ENCODE measurements around the gene DIAPH2.
"Not testable (repeated sequence)": the region's sequence is repeated elsewhere in the genome, so short reads cannot be mapped to it uniquely, and the experiment has no call there.

Gene DIAPH2

GRCh38 chrX:96834137-96834536 lies 149.5 kb downstream of the DIAPH2 start:
- DNase-seq = no peak

- DNase-seq = no peak
Measured at GRCh38 chrX:96835660-96836289, 151.1 kb downstream of the DIAPH2 start.

DNA sequence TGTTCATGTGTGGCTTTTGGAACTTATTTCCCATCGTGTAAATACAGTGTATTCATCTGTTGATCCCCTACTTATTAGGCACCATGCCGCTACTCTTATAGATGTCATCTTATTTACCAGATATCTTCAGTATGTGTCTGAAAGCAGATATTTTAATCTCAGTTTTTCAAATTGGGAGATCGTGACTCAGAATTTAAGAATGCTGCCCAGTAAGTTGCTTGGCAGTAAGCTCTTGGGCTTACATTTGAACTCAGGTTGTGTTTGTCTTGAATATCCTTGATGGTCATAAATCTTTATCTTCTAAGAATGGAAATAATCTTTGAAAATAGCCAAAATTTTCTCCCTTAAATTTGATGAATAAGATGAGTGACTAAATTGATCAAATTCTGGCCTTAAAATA lies 153.2 kb downstream of the DIAPH2 start:
- no peak for DNase-seq

- no peak for DNase-seq
Measured at GRCh38 chrX:96838537-96838936, 153.9 kb downstream of the DIAPH2 start.

- no peak for DNase-seq
Measured at GRCh38 chrX:96841325-96841724, 156.7 kb downstream of the DIAPH2 start.

DNA sequence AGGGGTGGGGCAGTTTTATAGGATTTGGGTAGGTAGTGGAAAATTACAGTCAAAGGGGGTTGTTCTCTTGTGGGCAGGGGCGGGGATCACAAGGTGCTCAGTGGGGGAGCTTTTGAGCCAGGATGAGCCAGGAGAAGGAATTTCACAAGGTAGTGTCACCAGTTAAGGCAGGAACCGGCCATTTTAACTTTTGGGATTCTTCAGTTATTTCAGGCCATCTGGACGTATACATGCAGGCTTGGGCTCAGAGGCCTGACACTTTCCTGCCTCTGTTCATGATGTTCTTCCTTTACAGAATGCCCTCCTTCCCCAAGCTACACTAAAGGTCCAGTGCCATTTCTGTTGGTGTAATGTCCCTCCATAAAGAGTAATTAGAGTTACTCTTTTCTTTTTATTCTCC lies 157.2 kb downstream of the DIAPH2 start:
- DNase-seq = not testable (repeated sequence)

DNA sequence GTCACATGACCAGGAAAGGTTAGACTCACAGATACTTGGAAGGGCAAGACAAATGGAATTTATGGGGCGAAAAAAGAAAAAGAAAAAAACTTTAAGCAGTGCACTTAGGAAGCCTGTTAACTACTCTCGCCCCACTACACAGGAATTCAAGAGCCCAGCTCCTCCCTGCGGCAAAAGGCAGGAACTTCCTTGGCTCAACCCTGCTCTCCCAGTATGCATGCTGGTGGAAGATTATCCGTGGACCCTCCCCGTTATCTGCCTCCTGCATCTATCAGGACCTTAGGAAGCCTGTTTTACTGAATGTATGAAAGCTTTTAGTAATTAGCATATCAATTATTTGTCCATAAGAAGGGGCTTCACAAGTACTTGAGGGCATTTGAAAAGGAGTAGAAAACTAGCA lies 158.9 kb downstream of the DIAPH2 start:
- DNase-seq = no peak

DNA sequence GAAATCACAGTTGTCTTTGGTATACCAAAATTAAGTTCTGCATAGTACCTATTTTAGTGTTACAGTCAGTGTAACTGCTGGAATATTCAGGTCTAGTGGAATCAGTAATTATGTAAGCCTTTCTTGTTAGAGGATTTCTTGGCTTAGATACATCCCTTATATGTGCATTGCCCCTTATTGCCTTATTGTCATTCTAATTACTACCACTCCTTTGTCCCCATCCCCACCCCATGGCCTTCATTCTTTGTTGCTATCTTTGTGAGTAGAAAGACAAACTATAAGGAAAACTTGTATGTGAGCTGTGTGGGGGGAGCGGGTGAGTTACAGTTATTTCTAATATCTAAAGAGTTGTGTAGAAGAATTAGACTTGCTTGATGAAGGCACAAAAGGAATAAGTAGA lies 162.2 kb downstream of the DIAPH2 start:
- no peak for DNase-seq

GRCh38 chrX:96859422-96859821 lies 174.8 kb downstream of the DIAPH2 start:
- DNase-seq = not testable (repeated sequence)

- no peak for DNase-seq
Measured at GRCh38 chrX:96861218-96861617, 176.6 kb downstream of the DIAPH2 start.

GRCh38 chrX:96861661-96862060 lies 177.0 kb downstream of the DIAPH2 start:
- DNase-seq = no peak

DNA sequence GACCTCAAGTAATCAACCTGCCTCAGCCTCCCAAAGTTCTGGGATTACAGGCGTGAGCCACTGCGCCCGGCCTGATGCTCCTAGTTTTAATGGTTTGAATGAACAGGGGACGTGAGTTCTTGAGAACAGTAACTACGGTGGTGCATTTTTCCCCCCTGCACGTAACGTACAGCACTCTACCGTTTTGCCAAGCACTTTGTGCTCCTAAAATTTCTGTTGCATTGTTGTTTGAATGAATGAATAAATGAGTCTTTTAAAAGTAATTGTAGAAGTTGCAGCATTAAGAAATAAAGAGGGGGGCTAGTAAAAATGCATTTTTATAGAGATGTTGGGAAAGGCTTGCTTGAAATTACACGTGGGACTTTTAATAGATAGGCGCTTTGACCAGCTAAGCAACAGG lies 199.0 kb downstream of the DIAPH2 start, which contains the start of gene RPA4:
RPA4 (plus strand) TSS at position 301 of the 400 bp plus-strand sequence. CDS start 403 bp downstream, outside the sequence.
- no peak for DNase-seq

DNA sequence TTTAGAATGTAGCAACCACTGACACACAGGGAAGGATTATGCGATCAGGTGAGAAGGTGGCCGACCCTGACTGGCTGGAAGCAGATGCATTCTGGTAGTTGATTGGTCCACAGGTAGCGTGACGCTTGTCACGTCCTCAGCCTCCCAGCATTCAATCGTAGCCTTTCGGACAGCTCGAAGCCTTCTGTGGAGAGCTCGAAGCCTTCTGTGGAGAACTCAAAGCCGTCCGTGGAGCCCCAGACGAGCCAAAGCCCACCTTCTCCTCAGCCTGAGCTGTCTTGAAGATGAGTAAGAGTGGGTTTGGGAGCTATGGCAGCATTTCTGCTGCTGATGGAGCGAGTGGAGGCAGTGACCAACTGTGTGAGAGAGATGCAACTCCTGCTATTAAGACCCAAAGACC lies 199.4 kb downstream of the DIAPH2 start:
- DNase-seq = no peak

DNA sequence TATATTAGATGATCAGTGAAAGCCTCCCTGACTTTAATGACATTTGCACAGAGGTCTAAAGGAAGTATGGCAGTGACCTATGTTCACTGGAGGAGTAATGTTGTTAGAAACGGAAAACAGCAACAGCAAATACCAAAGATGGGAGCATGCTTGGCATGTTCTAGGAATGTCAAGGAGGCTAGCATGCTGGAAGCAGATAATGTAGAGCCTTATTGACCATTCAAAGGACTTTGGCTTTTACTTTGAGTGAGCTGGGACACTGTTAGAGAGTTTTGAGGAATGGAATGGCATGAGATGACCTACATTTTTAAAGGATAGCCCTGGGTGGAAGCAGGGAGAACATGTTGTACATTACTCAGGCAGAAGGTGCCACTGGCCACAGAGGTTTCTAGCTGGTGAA lies 205.1 kb downstream of the DIAPH2 start:
- no peak for DNase-seq

GRCh38 chrX:96906741-96907140 lies 222.1 kb downstream of the DIAPH2 start:
- DNase-seq = no peak

- no peak for DNase-seq
Measured at GRCh38 chrX:96907516-96908272, 223.1 kb downstream of the DIAPH2 start.

DNA sequence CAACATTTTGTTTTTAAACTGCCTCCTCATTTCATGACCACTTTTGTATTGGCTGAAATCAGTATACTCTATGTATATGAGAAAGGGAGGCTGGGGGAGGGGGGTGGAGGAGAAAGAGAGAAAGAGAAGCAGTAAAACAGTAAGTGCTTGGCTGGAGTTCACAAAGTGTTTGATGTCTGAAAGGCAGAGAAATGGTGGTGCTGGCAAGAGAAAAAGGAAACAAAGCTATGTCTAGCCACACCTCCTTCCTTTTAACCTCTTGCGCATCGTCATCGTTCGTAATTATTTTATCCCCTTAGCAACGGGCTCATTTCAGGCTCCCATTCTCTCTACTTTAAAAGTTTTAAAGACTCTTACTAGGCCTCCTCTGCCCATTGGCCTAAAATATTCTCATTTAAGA lies 224.6 kb downstream of the DIAPH2 start:
- no peak for DNase-seq

DNA sequence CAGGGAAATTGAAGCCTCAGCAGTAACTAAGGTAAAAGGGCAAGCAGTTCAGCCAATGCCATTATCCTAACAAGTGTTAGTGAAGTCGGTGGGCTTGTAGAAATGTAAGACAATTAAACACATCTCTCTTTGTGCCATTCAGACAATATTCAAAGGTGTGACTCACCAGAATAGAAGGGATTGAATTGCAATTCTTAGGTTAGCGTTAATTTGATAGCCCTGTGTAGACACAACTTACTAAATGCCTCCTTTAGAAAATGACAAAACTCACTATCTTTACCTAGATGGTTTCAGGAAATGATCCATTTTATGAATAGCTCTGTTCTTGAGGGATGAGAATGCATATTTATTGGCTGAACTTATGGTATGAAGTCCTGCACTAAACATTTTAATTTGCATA lies 234.2 kb downstream of the DIAPH2 start:
- no peak for DNase-seq

GRCh38 chrX:96919672-96920071 lies 235.0 kb downstream of the DIAPH2 start:
- DNase-seq = no peak

DNA sequence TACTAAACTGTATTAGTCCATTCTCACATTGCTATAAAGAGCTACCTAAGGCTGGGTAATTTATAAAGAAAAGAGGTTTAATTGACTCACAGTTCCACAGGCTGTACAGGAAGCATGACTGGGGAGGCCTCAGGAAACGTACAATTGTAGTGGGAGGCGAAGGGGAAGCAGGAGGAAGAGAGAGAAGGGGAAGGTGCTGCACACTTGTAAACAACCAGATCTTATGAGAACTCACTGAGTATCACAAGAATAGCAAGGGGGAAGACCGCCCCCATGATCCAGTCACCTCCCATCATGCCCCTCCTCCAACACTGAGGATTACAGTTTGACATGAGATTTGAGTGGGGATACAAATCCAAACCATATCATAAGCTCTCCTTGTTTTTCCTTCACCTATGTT lies 239.9 kb downstream of the DIAPH2 start:
- no peak for DNase-seq

DNA sequence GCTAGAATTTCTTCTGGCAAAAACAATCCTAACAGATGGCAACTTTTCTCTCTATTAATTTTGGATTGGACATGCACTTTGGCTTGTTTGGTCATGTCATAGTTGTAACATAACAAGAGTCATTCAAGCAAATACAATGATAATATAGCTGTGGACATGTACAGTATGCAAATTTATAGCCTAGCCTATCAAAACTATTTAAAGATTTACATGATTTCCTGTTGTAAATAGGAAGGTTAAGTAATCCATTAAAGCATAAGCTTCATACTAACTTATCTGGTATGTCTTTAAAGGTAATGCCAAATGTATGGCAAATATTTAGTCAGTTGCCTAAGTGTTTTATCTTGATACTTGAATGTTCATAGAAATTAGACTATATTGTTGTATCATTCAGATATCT lies 244.4 kb downstream of the DIAPH2 start:
- no peak for DNase-seq

DNA sequence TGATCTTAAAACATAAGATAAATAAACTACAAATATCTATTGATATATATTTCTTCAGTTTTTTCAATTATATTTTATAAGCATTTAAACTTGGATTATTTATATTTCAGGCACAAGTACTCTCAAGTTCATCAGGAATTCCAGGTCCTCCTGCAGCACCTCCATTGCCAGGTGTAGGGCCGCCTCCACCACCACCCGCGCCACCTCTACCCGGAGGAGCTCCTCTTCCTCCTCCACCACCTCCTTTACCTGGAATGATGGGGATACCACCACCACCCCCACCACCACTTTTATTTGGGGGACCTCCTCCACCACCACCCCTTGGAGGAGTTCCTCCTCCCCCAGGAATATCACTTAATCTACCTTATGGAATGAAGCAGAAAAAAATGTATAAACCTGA lies 273.1 kb downstream of the DIAPH2 start:
- DNase-seq = no peak

- no peak for DNase-seq
Measured at GRCh38 chrX:96971812-96972211, 287.2 kb downstream of the DIAPH2 start.

GRCh38 chrX:96978906-96979305 lies 294.3 kb downstream of the DIAPH2 start:
- no peak for DNase-seq

- no peak for DNase-seq
Measured at GRCh38 chrX:96979766-96980165, 295.1 kb downstream of the DIAPH2 start.

Data from hippocampal formation (tissue), 2 donors.